Neuronal stem cell (in vitro differentiated cells): ENCODE results near the gene LRMDA.

Experiments used
- DNase-seq: peaks from one replicate; pipeline ENCODE4 v3.0.0-alpha.2; 2013; ENCODE audit warnings: low spot score
- H2AFZ ChIP-seq: one replicate; pipeline ENCODE4 v1.6.1; 2013; ENCODE audit warnings: mild to moderate bottlenecking, low read length, inconsistent platforms
- H2AK5ac ChIP-seq: 2 replicates; pipeline ENCODE4 v1.6.1; 2013; ENCODE audit warnings: low read depth, mild to moderate bottlenecking, inconsistent platforms, low read length, moderate library complexity, mixed read lengths
- H2BK120ac ChIP-seq: 2 replicates; pipeline ENCODE4 v1.6.1; 2013; ENCODE audit warnings: low read depth, mild to moderate bottlenecking, inconsistent platforms, low read length, moderate library complexity, mixed read lengths
- H2BK12ac ChIP-seq: one replicate; pipeline ENCODE4 v1.6.1; 2013; ENCODE audit warnings: low read length, inconsistent platforms
- H2BK15ac ChIP-seq: 2 replicates; pipeline ENCODE4 v1.6.1; 2013; ENCODE audit warnings: mild to moderate bottlenecking, low read length, inconsistent platforms, mixed read lengths
- H2BK5ac ChIP-seq: one replicate; pipeline ENCODE4 v1.6.1; 2013; ENCODE audit warnings: inconsistent platforms, mild to moderate bottlenecking, low read length, moderate library complexity
- H3K14ac ChIP-seq: one replicate; pipeline ENCODE4 v1.6.1; 2013; ENCODE audit warnings: low read length, inconsistent platforms
- H3K18ac ChIP-seq: 2 replicates; pipeline ENCODE4 v1.6.1; 2013; ENCODE audit warnings: low read length, inconsistent platforms
- H3K23ac ChIP-seq: 2 replicates; pipeline ENCODE4 v1.6.1; 2013; ENCODE audit warnings: low read depth, mild to moderate bottlenecking, mixed read lengths, low read length, inconsistent platforms; ENCODE audit not compliant: poor library complexity
- H3K27ac ChIP-seq: replicated peaks from 3 replicates; pipeline ENCODE4 v1.5.1; 2013; ENCODE audit warnings: low read length, inconsistent platforms
- H3K27me3 ChIP-seq, 3 experiments: 2 replicates each; pipeline ENCODE4 v1.6.1; 2013; ENCODE audit warnings: low read length in 3 of 3, mild to moderate bottlenecking in 2 of 3, inconsistent platforms in 1 of 3, low read depth in 1 of 3, mixed read lengths in 1 of 3, moderate library complexity in 1 of 3; ENCODE audit not compliant: control insufficient read depth in 3 of 3, insufficient read depth in 3 of 3
- H3K36me3 ChIP-seq, 2 donors: replicated peaks in 1 of 2; 2 replicates each; pipeline ENCODE4 v1.6.1; 2013; ENCODE audit warnings: low read length in 2 of 2; ENCODE audit not compliant: control insufficient read depth in 2 of 2, insufficient read depth in 2 of 2
- H3K4ac ChIP-seq: 2 replicates; pipeline ENCODE4 v1.6.1; 2013; ENCODE audit warnings: inconsistent platforms, mild to moderate bottlenecking, low read length, moderate library complexity
- H3K4me1 ChIP-seq, 2 donors: 1 replicate in 1 of 2; 2 replicates in 1 of 2; pipeline ENCODE4 v1.6.1; 2013; ENCODE audit warnings: low read length in 2 of 2, low read depth in 1 of 2; ENCODE audit not compliant: control insufficient read depth in 2 of 2, insufficient read depth in 1 of 2
- H3K4me2 ChIP-seq: one replicate; pipeline ENCODE4 v1.6.1; 2013; ENCODE audit warnings: mild to moderate bottlenecking, low read length, inconsistent platforms; ENCODE audit not compliant: insufficient read depth, poor library complexity, severe bottlenecking
- H3K4me3 ChIP-seq, 2 donors: 2 replicates each; pipeline ENCODE4 v1.5.1; 2013; ENCODE audit warnings: low read length in 2 of 2, mild to moderate bottlenecking in 2 of 2, inconsistent platforms in 1 of 2, moderate library complexity in 1 of 2
- H3K79me1 ChIP-seq: one replicate; pipeline ENCODE4 v1.6.1; 2013; ENCODE audit warnings: low read depth, mild to moderate bottlenecking, inconsistent platforms, low read length, moderate library complexity
- H3K9ac ChIP-seq: one replicate; pipeline ENCODE4 v1.6.1; 2013; ENCODE audit warnings: mild to moderate bottlenecking, low read depth, low read length, inconsistent platforms; ENCODE audit not compliant: poor library complexity
- H3K9me3 ChIP-seq, 2 donors: replicated peaks in 1 of 2; 2 replicates each; pipeline versions ENCODE3 to v1.6.1; 2013; ENCODE audit warnings: low read length in 2 of 2, mild to moderate bottlenecking in 2 of 2, inconsistent platforms in 1 of 2, low read depth in 1 of 2, mixed read lengths in 1 of 2, moderate library complexity in 1 of 2; ENCODE audit not compliant: control insufficient read depth in 2 of 2, insufficient read depth in 1 of 2
- H4K8ac ChIP-seq: one replicate; pipeline ENCODE4 v1.6.1; 2013; ENCODE audit warnings: low read depth, mild to moderate bottlenecking, inconsistent platforms, low read length, moderate library complexity
- H4K91ac ChIP-seq: one replicate; pipeline ENCODE4 v1.6.1; 2013; ENCODE audit warnings: low read length, low read depth, mild to moderate bottlenecking, inconsistent platforms; ENCODE audit not compliant: poor library complexity
- WGBS, 2 donors: extraction: QIAGEN DNeasy Blood & Tissue Kit; methylation state at CpG; one replicate each; pipeline ENCODE4 v1.1.7; 2013; ENCODE audit warnings: missing lambda C conversion rate in 2 of 2, mixed read lengths in 1 of 2; ENCODE audit not compliant: insufficient read length in 2 of 2, insufficient replicate concordance in 1 of 2; ENCODE audit errors: extremely low coverage in 2 of 2; 5-methylcytosine and 5-hydroxymethylcytosine counted together

LRMDA gene

DNA sequence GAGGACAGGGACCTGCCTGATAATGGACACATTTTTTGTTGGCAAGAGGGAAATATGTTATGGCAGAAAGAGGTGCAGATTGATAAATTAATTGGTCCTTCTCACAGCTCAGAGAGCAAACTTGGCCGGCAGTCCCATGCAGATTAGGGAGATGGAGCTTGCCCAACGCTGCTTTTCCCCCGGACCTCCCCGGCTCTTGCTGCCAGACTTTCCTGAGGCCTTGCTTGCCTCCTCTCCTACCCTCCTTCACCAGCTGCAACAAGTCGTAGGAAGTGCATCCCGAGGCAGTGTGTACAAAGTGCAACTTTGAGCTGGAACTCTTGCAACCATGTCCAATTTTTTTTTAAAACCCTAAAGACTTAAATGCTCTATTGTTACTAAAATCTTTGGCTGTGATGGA, 215.5 kb downstream of the LRMDA start:
- H3K79me1 ChIP-seq = no peaks in the 10 kb centered on the region
- H4K8ac ChIP-seq = no peak overlapping the region
- no peak overlapping the region for H2AK5ac ChIP-seq
- no peak overlapping the region for H3K9ac ChIP-seq
- DNase-seq = no peak
- no peaks in the 10 kb centered on the region for H3K36me3 ChIP-seq
- no peak overlapping the region for H3K18ac ChIP-seq
- H3K9me3 ChIP-seq = no peaks in the 10 kb centered on the region
- no peaks in the 10 kb centered on the region for H3K27me3 ChIP-seq
- no peak overlapping the region for H3K27ac ChIP-seq
- no CpG with 5 or more reads among the region's 6 CpGs for whole genome bisulfite sequencing, 2 donors
- no peak overlapping the region for H3K4me2 ChIP-seq
- no peak overlapping the region for H3K4ac ChIP-seq
- H3K4me1 ChIP-seq = peaks cover 0 to 10% of the 10 kb centered on the region in 2 donors
- no peak overlapping the region for H3K4me3 ChIP-seq
- no peak overlapping the region for H2AFZ ChIP-seq
- H3K23ac ChIP-seq = no peak overlapping the region
- H4K91ac ChIP-seq = no peak overlapping the region
- H2BK120ac ChIP-seq = no peak overlapping the region
- H2BK5ac ChIP-seq = no peak overlapping the region
- H2BK12ac ChIP-seq = no peak overlapping the region
- no peak overlapping the region for H3K14ac ChIP-seq
- no peak overlapping the region for H2BK15ac ChIP-seq

DNA sequence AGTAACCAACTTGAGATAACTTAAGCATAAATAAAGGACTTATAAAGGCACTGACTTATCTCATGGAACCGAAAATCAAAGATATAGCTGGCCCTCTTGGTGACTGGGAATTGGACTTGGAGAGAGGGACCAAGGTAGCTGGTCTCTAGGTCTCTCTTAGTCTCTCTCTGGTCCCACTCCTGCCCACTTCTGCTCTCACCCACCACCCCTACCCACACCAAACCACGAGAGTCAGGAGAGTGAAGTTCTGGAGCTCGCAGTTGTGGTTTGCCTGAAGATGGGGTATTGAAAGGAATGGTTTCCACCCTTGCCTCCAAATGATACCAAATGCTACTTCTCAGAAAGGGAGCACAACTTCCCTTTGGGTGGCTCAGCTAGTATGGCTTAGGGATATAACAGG, 216.3 kb downstream of the LRMDA start:
- H2BK5ac ChIP-seq = no peak overlapping the region
- no peaks in the 10 kb centered on the region for H3K79me1 ChIP-seq
- H3K27me3 ChIP-seq = no peaks in the 10 kb centered on the region
- no peak overlapping the region for H3K18ac ChIP-seq
- DNase-seq = no peak
- no peak overlapping the region for H3K4me3 ChIP-seq
- no peak overlapping the region for H2BK120ac ChIP-seq
- no peak overlapping the region for H3K9ac ChIP-seq
- no peak overlapping the region for H3K4me2 ChIP-seq
- no CpG with 5 or more reads among the region's 3 CpGs for WGBS, 2 donors
- no peak overlapping the region for H2AFZ ChIP-seq
- no peak overlapping the region for H3K4ac ChIP-seq
- no peaks in the 10 kb centered on the region for H3K36me3 ChIP-seq
- H3K14ac ChIP-seq = no peak overlapping the region
- H3K27ac ChIP-seq = no peak overlapping the region
- no peak overlapping the region for H3K23ac ChIP-seq
- no peak overlapping the region for H4K8ac ChIP-seq
- peaks cover 0 to 10% of the 10 kb centered on the region in 2 donors for H3K4me1 ChIP-seq
- H2AK5ac ChIP-seq = no peak overlapping the region
- H2BK12ac ChIP-seq = no peak overlapping the region
- H4K91ac ChIP-seq = no peak overlapping the region
- no peaks in the 10 kb centered on the region for H3K9me3 ChIP-seq
- no peak overlapping the region for H2BK15ac ChIP-seq

DNA sequence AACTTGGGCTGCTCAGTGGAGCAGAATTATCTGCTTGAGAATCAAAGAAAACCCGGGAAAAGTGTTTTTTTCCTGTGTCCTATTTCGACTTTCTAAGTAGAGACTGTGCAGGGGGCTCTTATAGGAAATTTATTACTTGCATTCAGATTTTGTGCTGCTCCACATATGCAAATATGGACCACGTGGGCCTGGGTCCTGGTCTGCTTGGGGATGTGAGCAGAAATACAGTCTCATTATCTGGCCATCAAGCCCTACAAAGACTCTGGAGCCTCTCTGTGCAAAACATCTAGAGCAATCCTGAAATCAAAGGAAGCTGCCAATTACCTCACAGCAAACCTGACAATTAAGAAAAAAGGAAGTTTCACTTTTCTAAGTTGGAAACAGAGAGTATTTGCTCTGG, 216.9 kb downstream of the LRMDA start:
- H2BK15ac ChIP-seq = no peak overlapping the region
- no peak overlapping the region for H4K91ac ChIP-seq
- no peak overlapping the region for H3K23ac ChIP-seq
- no peak overlapping the region for H4K8ac ChIP-seq
- no peak overlapping the region for H2AFZ ChIP-seq
- no peak overlapping the region for H2BK120ac ChIP-seq
- no peak for DNase-seq
- H3K4me3 ChIP-seq = no peak overlapping the region
- no peak overlapping the region for H3K18ac ChIP-seq
- H3K4me1 ChIP-seq = peaks cover 0 to 10% of the 10 kb centered on the region in 2 donors
- no CpG with 5 or more reads among the region's 3 CpGs for WGBS, 2 donors
- H3K9me3 ChIP-seq = no peaks in the 10 kb centered on the region
- H3K14ac ChIP-seq = no peak overlapping the region
- no peak overlapping the region for H3K4ac ChIP-seq
- H3K79me1 ChIP-seq = no peaks in the 10 kb centered on the region
- H2BK12ac ChIP-seq = no peak overlapping the region
- no peaks in the 10 kb centered on the region for H3K36me3 ChIP-seq
- H3K9ac ChIP-seq = no peak overlapping the region
- no peak overlapping the region for H2BK5ac ChIP-seq
- H3K27ac ChIP-seq = no peak overlapping the region
- no peak overlapping the region for H3K4me2 ChIP-seq
- H2AK5ac ChIP-seq = no peak overlapping the region
- H3K27me3 ChIP-seq = no peaks in the 10 kb centered on the region

DNA sequence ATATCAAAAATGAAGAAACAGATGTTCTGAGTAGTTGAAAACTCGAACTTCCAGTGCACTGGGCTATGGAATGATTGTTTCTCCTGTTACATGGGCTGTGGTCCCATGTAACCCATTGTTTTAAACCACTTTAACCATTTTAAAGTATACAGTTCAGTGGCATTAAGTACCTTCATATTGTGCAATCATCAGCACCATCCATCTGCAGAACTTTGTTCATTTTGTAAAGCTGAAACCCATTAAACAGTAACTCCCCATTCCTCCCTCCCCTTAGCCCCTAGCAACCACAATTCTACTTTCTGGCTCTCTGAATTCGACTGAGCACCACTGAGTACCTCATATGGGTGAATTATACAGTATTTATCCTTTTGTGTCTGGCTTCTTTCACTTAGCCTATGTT, 217.4 kb downstream of the LRMDA start:
- no peak overlapping the region for H3K9ac ChIP-seq
- no peaks in the 10 kb centered on the region for H3K36me3 ChIP-seq
- H2BK15ac ChIP-seq = no peak overlapping the region
- no CpG with 5 or more reads among the region's 2 CpGs for WGBS, 2 donors
- no peak overlapping the region for H3K4me3 ChIP-seq
- peaks cover 0 to 10% of the 10 kb centered on the region in 2 donors for H3K4me1 ChIP-seq
- H3K4me2 ChIP-seq = no peak overlapping the region
- no peak overlapping the region for H3K27ac ChIP-seq
- H2BK5ac ChIP-seq = no peak overlapping the region
- no peak overlapping the region for H2BK120ac ChIP-seq
- no peak overlapping the region for H3K14ac ChIP-seq
- no peak overlapping the region for H2AK5ac ChIP-seq
- no peak overlapping the region for H3K23ac ChIP-seq
- H2AFZ ChIP-seq = no peak overlapping the region
- H3K18ac ChIP-seq = no peak overlapping the region
- H3K27me3 ChIP-seq = no peaks in the 10 kb centered on the region
- no peak overlapping the region for H3K4ac ChIP-seq
- no peak overlapping the region for H4K91ac ChIP-seq
- no peak overlapping the region for H4K8ac ChIP-seq
- H2BK12ac ChIP-seq = no peak overlapping the region
- H3K79me1 ChIP-seq = no peaks in the 10 kb centered on the region
- DNase-seq = no peak
- H3K9me3 ChIP-seq = no peaks in the 10 kb centered on the region
